Activated CD4-positive, alpha-beta T cell treated with anti-CD3 and anti-CD28 coated beads for 36 hours (primary cell): ENCODE results near the gene FAM171A2. TPM values are rescaled to one million over a fixed set of nuclear protein-coding genes. Genes with fewer than 3 reads are reported as not detected.
"Not testable (repeated sequence)": the region's sequence is repeated elsewhere in the genome, so short reads cannot be mapped to it uniquely, and the experiment has no call there.

ENCODE experiments used
- ATAC-seq: fragments of 200-7000 bp; cut with Tn5 transposase; one replicate; pipeline ENCODE4 v1.10.0; 2021; ENCODE audit warnings: mild to moderate bottlenecking, moderate library complexity
- CTCF ChIA-PET: fragments of 350-600 bp; sonication (Branson Sonifier 250); formaldehyde crosslinking; loops from one replicate; lab custom pipeline; 2021; ENCODE audit warnings: antibody characterized with exemption; lab: Charles Lee
- POLR2A ChIA-PET: fragments of 350-600 bp; sonication (Branson Sonifier 250); formaldehyde crosslinking; loops from one replicate; lab custom pipeline; 2021; ENCODE audit warnings: antibody characterized with exemption, inconsistent platforms; lab: Charles Lee
- DNase-seq: peaks from one replicate; pipeline ENCODE4 v3.0.0-alpha.2; 2020
- H3K27ac Mint-ChIP-seq: one replicate; pipeline ENCODE4 v1.8.0; 2021; ENCODE audit warnings: mixed read lengths
- H3K27me3 Mint-ChIP-seq: one replicate; pipeline ENCODE4 v1.8.0; 2021; ENCODE audit warnings: mixed read lengths
- H3K36me3 Mint-ChIP-seq: one replicate; pipeline ENCODE4 v1.8.0; 2021; ENCODE audit warnings: low read depth, mixed read lengths
- H3K4me1 Mint-ChIP-seq: one replicate; pipeline ENCODE4 v1.8.0; 2021; ENCODE audit warnings: mixed read lengths
- H3K4me3 Mint-ChIP-seq: one replicate; pipeline ENCODE4 v1.8.0; 2021; ENCODE audit warnings: mild to moderate bottlenecking, moderate library complexity, mixed read lengths
- H3K9me3 Mint-ChIP-seq: one replicate; pipeline ENCODE4 v1.8.0; 2021; ENCODE audit warnings: low read depth, mixed read lengths
- intact Hi-C, 2 experiments: fragments of 100-400 bp; cut with DNase I in 1 of 2; cut with micrococcal nuclease in 1 of 2; formaldehyde crosslinking; loops; one replicate each; pipeline versions ENCODE4 v1.14.2 to v1.15.1; 2022 to 2024; cut with DNase I, micrococcal nuclease
- total RNA-seq, 2 experiments: library from RNA; stranded (reverse); gene quantifications; one replicate each; pipeline ENCODE4 v1.2.3, GENCODE V29; 2021

Gene FAM171A2
- total RNA-seq, 2 experiments from 2014 or later, result 0.18 to 0.32 TPM

DNA sequence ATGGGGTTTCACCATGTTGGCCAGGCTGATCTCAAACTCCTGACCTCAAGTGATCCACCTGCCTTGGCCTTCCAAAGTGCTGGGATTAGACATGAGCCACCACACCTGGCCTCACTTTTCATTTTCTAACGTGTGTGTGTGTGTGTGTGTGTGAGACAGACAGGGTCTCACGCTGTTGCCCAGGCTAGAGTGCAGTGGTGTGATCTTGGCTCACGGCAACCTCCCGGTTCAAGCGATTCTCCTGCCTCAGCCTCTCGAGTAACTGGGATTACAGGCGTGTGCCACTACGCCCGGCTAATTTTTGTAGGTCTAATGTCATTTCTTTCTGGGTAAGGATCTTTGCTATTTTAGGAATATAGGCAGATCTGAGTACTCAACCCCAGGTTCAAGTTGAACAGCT, 30.5 kb upstream of the FAM171A2 start:
- DNase-seq, H3K27me3 Mint-ChIP-seq, H3K4me3 Mint-ChIP-seq, intact Hi-C loops, POLR2A ChIA-PET, H3K27ac Mint-ChIP-seq, ATAC-seq, H3K9me3 Mint-ChIP-seq: not testable (repeated sequence)
- CTCF ChIA-PET, result interaction anchor here (0.7 to 2.2 kb wide), 4 partner anchors 19 to 129 kb away, joined by 3 to 10 read pairs (median 4); no protein-coding TSS in a partner anchor
- Mint-ChIP-seq H3K4me1 (peaks cover 20% of the 10 kb centered on the region), H3K36me3 (peaks cover 17% of the 10 kb centered on the region)

DNA sequence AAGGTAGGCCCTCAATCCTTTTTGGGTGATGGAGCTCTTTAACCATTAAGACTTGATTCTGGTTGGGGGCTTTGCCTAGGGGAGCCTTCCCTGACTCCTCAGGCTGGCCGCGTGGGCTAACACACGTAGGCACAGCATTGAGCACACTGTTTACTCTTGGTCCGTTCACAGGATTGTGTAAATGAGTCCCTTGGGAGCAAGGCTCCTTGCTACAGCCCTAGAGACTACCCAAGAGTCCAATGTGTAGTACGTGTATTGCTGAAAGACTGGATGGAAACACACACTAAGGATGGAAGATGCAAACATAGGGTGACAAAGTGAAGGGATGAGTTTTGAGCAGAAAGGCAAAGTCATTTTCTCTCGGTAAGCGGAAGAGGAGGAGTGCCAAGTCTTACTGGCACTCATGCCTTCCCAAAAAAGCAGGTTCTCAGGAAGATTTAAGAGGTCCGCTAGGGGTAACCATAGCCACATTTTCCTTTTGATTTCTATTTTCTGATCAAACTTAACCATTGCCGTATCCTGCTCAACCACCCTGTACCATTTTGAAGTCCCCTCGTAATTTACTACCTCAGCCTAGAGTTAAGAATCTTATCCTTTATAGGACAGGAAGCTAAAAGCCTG, 26.7 kb upstream of the FAM171A2 start:
- ChIA-PET POLR2A (no interaction called here), CTCF (interaction anchor here (0.7 to 1.1 kb wide), 2 partner anchors 44 to 727 kb away, joined by 3 read pairs; no protein-coding TSS in a partner anchor)
- H3K27me3 Mint-ChIP-seq, result peaks cover 8% of the 10 kb centered on the region
- H3K36me3 Mint-ChIP-seq, result no peaks in the 10 kb centered on the region
- no peak overlapping the region for H3K4me3 Mint-ChIP-seq
- ATAC-seq (no peak), DNase-seq (no peak)
- intact Hi-C loops, result no loop called here
- no peaks in the 10 kb centered on the region for H3K9me3 Mint-ChIP-seq
- H3K27ac Mint-ChIP-seq, result no peak overlapping the region
- peaks cover 18% of the 10 kb centered on the region for H3K4me1 Mint-ChIP-seq

DNA sequence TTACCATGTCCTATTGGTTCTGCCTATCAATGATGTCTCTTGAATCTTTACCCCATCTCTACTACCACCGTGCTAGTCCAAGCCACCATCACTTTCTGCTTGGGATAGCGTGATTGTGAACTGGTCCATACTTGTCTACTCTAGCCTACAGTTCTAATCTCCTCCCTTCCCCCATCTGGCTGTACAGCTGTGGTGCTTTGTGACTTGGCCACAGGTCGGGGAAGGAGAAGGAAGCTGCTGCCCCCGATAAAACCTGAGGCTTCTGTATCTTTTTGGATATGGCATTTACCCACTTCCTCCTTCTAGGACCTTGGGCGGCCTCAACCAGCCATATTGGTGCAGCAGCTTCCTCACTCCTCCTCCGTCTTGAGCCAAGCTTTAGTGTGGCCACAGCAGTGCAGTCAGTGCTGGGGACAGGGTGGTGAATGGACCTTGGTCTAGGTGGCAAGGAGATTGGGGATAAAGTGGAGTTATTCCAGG, 26.1 kb upstream of the FAM171A2 start:
- H3K36me3 Mint-ChIP-seq, result no peaks in the 10 kb centered on the region

DNA sequence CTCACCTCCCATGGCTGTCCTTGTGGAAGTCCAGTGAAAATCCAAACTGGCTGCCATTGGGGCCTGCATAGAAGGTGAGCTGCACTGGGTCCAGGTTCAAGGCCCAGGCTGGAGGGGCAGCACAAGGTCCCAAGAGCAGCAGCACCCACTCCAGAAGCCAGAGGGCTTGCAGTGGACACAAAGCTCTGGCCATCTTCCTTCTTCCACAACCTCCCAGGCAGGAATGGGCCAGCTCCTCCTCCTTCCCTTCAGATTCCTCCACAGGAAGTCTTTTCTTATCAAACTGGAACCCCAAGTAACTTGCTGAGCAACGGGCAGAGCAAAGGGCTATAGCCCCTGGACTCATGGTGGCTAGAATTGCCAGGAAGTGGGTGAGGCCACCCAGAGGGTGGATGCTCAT, 25.6 kb upstream of the FAM171A2 start, which contains the start of gene ITGA2B:
ITGA2B (minus strand) TSS at position 369 of the 400 bp plus-strand sequence; CDS start at position 193, 176 bp downstream.
- no peak for DNase-seq
- H3K27ac Mint-ChIP-seq, result no peak within 1 kb of the TSS
- ATAC-seq, result no peak
- H3K9me3 Mint-ChIP-seq, result no peaks in the 10 kb centered on the region
- H3K36me3 Mint-ChIP-seq, result no peaks in the 10 kb centered on the region
- POLR2A ChIA-PET, result no interaction called here
- H3K4me3 Mint-ChIP-seq, result no peak within 1 kb of the TSS
- H3K27me3 Mint-ChIP-seq, result peaks cover 13% of the 10 kb centered on the region
- intact Hi-C loops, result no loop called here
- peaks cover 23% of the 10 kb centered on the region for H3K4me1 Mint-ChIP-seq
- CTCF ChIA-PET, result interaction anchor here (0.6 kb wide), 1 partner anchor 165 kb away, joined by 3 read pairs; no protein-coding TSS in a partner anchor

More for the DNA sequence above, 26.1 kb upstream of the FAM171A2 start:
- ChIA-PET CTCF (interaction anchor here (0.7 kb wide), 1 partner anchor 726 kb away, joined by 3 read pairs; no protein-coding TSS in a partner anchor), POLR2A (no interaction called here)
- DNase-seq (no peak), ATAC-seq (no peak)
- peaks cover 22% of the 10 kb centered on the region for H3K4me1 Mint-ChIP-seq
- no peaks in the 10 kb centered on the region for H3K9me3 Mint-ChIP-seq
- intact Hi-C loops, result no loop called here
- H3K27ac Mint-ChIP-seq, result no peak overlapping the region
- no peak overlapping the region for H3K4me3 Mint-ChIP-seq
- peaks cover 10% of the 10 kb centered on the region for H3K27me3 Mint-ChIP-seq

DNA sequence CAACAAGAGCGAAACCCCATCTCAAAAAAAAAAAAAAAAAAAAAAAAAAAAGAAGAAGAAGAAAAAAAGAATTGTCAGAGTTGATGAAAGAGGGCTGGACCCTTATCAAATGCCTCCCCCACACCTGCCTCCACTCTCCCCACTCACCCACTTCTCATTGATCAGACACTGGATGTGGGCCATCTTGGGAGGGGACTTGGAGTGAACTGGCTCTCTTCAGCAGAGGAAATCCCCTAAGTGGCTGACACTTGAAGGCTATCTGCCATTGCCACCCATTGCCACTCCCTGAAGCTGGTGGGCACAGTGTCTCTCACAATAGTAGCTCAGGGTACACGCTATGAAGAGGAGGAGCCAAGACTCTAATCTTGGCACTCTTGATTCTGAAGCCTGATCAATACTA, 24.2 kb upstream of the FAM171A2 start:
- DNase-seq, result no peak
- Mint-ChIP-seq H3K9me3 (no peaks in the 10 kb centered on the region), H3K27ac (no peak overlapping the region), H3K4me3 (no peak overlapping the region), H3K4me1 (peaks cover 12% of the 10 kb centered on the region), H3K27me3 (peaks cover 22% of the 10 kb centered on the region), H3K36me3 (no peaks in the 10 kb centered on the region)
- no peak for ATAC-seq
- POLR2A ChIA-PET, result interaction anchor here (0.7 kb wide), 1 partner anchor 268 kb away, joined by 3 read pairs; no protein-coding TSS in a partner anchor
- CTCF ChIA-PET, result interaction anchor here (0.6 kb wide), 2 partner anchors 18 to 43 kb away, joined by 3 read pairs; partner anchors contain the start of gene GRN
- intact Hi-C loops, result no loop called here

DNA sequence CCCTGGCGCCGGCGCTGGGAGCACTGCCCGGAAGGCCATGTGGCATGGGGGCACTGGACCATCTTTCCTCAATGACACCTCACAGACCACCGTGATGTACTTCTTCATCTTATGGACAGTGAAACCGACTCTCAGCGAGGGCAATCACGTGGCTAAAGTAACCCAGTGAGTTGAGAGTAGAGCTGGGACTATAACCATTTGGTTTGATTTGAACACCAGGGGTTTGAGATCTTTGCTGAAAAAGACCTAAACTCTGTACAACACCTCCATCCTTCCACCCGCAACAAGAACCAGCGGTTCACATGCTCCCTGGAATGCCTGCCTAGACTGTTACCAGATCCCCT, 22.5 kb upstream of the FAM171A2 start:
- Mint-ChIP-seq H3K4me1 (peaks cover 12% of the 10 kb centered on the region), H3K9me3 (no peaks in the 10 kb centered on the region), H3K27me3 (peaks cover 22% of the 10 kb centered on the region), H3K4me3 (peak overlapping the region; percentile 62), H3K27ac (no peak overlapping the region), H3K36me3 (no peaks in the 10 kb centered on the region)
- POLR2A ChIA-PET, result interaction anchor here (0.7 kb wide), 1 partner anchor 49 kb away, joined by 4 read pairs; no protein-coding TSS in a partner anchor
- intact Hi-C loops, result no loop called here
- no peak for ATAC-seq
- CTCF ChIA-PET, result interaction anchor here (1.5 kb wide), 1 partner anchor 137 kb away, joined by 8 read pairs; no protein-coding TSS in a partner anchor
- DNase-seq, result no peak

DNA sequence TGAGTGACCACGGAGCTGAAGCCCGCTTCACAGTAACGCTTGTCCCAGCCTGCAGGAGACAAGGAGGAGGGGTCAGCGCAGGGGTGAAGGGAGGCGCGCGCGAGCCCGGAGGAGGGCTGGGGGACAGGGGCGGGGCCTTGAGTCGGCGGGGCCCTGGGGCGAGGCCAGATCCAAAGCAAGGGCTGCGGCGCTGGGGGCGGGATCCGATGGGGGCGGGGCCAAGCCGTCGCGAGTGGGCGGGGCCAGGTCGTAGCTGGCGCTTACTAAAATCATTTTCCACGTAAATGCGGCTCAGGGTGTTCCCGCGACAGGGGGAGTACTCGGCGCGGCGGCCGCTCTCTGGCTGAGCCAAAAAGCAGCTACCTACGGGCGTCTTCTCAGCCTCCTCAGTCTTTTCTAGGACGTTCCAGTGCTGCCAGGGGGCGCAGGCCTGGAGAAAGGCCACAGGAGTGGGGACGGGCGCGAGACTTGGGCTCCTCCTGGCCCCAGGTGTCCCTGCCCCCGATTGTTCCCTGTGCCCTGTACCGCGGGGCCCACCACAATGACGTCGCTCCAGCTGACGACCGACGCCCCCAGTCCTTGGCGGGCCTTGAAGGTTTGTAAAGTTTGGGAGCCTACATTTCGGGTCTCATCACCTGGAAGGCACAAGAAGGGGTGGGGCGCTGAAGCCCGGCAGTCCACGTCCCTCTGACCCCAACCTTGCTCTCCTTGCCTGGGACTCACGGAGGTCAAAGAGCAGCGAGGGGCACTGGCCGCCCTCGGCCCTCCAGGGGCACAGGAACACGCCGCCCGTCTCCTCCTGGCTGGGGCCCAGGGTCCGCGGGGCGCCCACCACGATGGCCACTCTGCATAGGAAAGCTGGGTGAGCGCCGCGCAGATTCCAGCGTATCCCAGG, 21.9 kb upstream of the FAM171A2 start:
- ChIA-PET POLR2A (interaction anchor here (0.6 kb wide), 1 partner anchor 507 kb away, joined by 4 read pairs; no protein-coding TSS in a partner anchor), CTCF (interaction anchor here (0.7 to 1.5 kb wide), 7 partner anchors 11 to 182 kb away, joined by 3 to 8 read pairs (median 4); no protein-coding TSS in a partner anchor)
- peak overlapping the region; percentile 62 for H3K4me3 Mint-ChIP-seq
- H3K27me3 Mint-ChIP-seq, result peaks cover 22% of the 10 kb centered on the region
- peak overlapping the region; percentile 21 for H3K27ac Mint-ChIP-seq
- H3K36me3 Mint-ChIP-seq, result no peaks in the 10 kb centered on the region
- peak; percentile 96 for ATAC-seq
- no peaks in the 10 kb centered on the region for H3K9me3 Mint-ChIP-seq
- peak; percentile 96 for DNase-seq
- H3K4me1 Mint-ChIP-seq, result peaks cover 12% of the 10 kb centered on the region
- intact Hi-C loops, result loop anchor here in 1 of 2 experiments (1.0 kb wide), 6 partner anchors 22 to 583 kb away; partner anchors contain the start of genes C1QL1, FAM171A2, GPATCH8 and GRN

DNA sequence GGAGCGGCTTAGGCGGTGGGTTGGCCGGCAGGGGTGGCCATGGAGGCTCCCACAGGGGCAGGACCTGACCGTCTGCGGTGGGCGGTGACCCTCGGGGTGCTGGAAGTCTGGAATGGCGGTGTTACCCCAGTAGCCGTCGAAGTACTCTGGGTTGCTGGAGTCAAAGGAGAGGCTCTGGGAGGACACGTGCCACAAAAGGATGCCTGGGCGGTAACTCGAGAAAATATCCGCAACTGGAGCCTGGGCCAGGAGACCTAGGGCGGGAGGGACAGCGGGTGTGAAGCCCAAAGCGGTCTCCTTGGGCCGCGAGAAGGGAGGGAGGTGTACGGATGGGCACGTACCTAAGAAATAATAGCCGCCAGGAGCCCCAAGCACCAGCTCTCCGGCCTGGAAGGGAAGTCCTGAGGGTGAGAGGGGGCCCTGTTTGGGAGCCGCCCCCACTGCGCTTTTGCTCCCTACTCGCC, 21.2 kb upstream of the FAM171A2 start:
- ATAC-seq (no peak), DNase-seq (no peak)
- H3K27ac Mint-ChIP-seq, result no peak overlapping the region
- H3K27me3 Mint-ChIP-seq, result peaks cover 22% of the 10 kb centered on the region
- peaks cover 12% of the 10 kb centered on the region for H3K4me1 Mint-ChIP-seq
- CTCF ChIA-PET, result interaction anchor here (0.7 to 1.5 kb wide), 7 partner anchors 12 to 181 kb away, joined by 3 to 8 read pairs (median 4); no protein-coding TSS in a partner anchor
- intact Hi-C loops, result loop anchor here in 1 of 2 experiments (1.0 kb wide), 6 partner anchors 22 to 583 kb away; partner anchors contain the start of genes C1QL1, FAM171A2, GPATCH8 and GRN
- no peaks in the 10 kb centered on the region for H3K36me3 Mint-ChIP-seq
- no peaks in the 10 kb centered on the region for H3K9me3 Mint-ChIP-seq
- peak overlapping the region; percentile 59 for H3K4me3 Mint-ChIP-seq
- POLR2A ChIA-PET, result interaction anchor here (0.6 kb wide), 2 partner anchors 424 to 506 kb away, joined by 4 read pairs; no protein-coding TSS in a partner anchor

DNA sequence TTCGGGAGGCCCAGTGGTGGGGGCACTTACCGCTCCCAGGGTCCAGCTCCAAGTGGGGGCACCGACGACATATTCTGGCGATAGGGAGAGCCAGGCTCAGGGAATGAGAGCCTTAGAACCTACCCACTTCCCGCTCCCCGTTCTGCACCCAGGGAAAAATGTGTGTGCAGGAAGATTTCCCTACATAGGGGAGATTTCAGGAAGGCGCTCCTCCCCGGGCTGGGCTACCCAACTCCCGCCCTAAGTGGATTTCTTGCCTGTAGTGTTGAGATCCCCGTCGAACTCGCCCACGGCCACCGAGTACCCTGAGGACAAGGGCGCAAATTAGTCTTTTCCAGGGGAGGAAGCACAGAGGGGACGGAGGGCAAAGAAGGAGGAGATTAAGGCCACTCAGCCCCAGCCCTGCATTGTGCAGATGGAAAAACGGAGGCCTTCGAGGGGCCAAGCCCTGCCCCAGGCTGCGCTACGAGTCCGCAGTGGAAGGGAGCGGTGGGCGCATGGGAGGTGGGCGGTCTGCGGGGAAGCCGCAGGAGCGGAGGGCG, 20.7 kb upstream of the FAM171A2 start:
- peaks cover 22% of the 10 kb centered on the region for H3K27me3 Mint-ChIP-seq
- no peak overlapping the region for H3K27ac Mint-ChIP-seq
- CTCF ChIA-PET, result interaction anchor here (1.1 kb wide), 1 partner anchor 48 kb away, joined by 4 read pairs; no protein-coding TSS in a partner anchor
- peaks cover 12% of the 10 kb centered on the region for H3K4me1 Mint-ChIP-seq
- no peaks in the 10 kb centered on the region for H3K36me3 Mint-ChIP-seq
- no peak overlapping the region for H3K4me3 Mint-ChIP-seq
- no peak for DNase-seq
- no peaks in the 10 kb centered on the region for H3K9me3 Mint-ChIP-seq
- no peak for ATAC-seq
- intact Hi-C loops, result no loop called here
- POLR2A ChIA-PET, result interaction anchor here (0.6 kb wide), 1 partner anchor 424 kb away, joined by 4 read pairs; no protein-coding TSS in a partner anchor

DNA sequence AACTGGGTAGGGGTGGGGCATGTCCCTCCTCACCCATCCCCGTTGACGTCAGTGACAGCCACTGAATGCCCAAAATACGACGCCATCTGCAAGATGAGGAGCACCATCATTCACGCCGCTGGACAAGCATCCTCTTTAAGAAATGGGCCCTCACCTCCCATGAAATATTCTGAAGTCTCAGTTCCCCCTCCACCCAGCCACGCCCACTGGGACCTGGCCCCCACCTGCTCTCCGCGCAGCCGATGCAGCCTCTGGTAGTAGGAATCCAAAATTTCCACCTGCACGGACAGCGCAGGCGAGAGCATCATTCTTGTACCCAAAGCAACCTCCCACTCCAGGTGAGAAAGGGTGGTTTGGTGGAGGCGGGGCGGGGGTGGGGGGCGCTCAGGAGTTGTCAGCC, 20.2 kb upstream of the FAM171A2 start:
- Mint-ChIP-seq H3K27ac (no peak overlapping the region), H3K9me3 (no peaks in the 10 kb centered on the region), H3K4me1 (peaks cover 12% of the 10 kb centered on the region), H3K27me3 (peaks cover 22% of the 10 kb centered on the region), H3K36me3 (no peaks in the 10 kb centered on the region), H3K4me3 (no peak overlapping the region)
- ATAC-seq, result no peak
- DNase-seq, result no peak
- POLR2A ChIA-PET, result no interaction called here
- intact Hi-C loops, result no loop called here
- CTCF ChIA-PET, result no interaction called here
